Bronchial epithelial cell (primary cell): ENCODE results near the gene FNDC3B. TPM values are rescaled to one million over a fixed set of nuclear protein-coding genes. Genes with fewer than 3 reads are reported as not detected.

ENCODE experiments used
- DNase-seq: peaks from one replicate; pipeline ENCODE4 v3.0.0-alpha.2; 2010; ENCODE audit warnings: low read depth
- FAIRE-seq: peaks from 2 replicates; lab custom pipeline; 2011; peaks lifted over from hg19 to GRCh38; lab: Jason Lieb, UNC
- H3K27me3 ChIP-seq: 2 replicates; pipeline ENCODE4 v1.5.1; 2011; ENCODE audit warnings: low read length; ENCODE audit not compliant: control insufficient read depth, insufficient read depth
- H3K36me3 ChIP-seq: 2 replicates; pipeline ENCODE4 v1.5.1; 2011; ENCODE audit warnings: low read length; ENCODE audit not compliant: control insufficient read depth, insufficient read depth
- H3K4me3 ChIP-seq: 2 replicates; pipeline ENCODE4 v1.5.1; 2011; ENCODE audit warnings: mild to moderate bottlenecking, low read depth, low read length, control low read depth
- total RNA-seq: library from RNA; depleted of rRNA; stranded (reverse); fragments of >200 nt; gene quantifications from 2 replicates; pipeline ENCODE4 v1.2.1, GENCODE V29; 2014
- TF ChIP-seq, protein P1 (sequence below): IDR thresholded peaks from 2 replicates; pipeline ENCODE4 v1.5.1; 2011; ENCODE audit warnings: mild to moderate bottlenecking, moderate library complexity, low read length, control low read depth, inconsistent platforms; ENCODE audit not compliant: insufficient read depth, severe bottlenecking

FNDC3B gene
- total RNA-seq, 1 donor from 2014 or later: 39.2 TPM

DNA sequence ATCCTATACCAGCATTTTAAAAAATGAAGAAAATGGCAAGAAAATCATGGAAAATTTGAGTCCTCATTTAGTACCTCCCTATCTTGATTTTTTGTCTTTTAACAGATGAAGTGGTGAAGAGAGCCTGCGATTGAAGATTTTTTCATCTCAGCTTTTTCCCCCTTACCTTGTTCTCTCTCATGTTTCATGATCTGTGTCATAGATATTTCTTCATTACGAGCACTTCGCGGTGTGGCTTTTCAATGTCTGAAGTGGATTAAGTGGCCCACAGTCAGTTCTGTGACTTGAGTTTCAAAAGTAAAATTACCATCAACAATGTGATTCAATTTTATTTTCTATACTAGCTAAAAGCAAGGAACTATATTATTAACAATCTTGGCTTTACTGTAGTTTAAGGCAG, 147.2 kb downstream of the FNDC3B start:
- FAIRE-seq: no peak

DNA sequence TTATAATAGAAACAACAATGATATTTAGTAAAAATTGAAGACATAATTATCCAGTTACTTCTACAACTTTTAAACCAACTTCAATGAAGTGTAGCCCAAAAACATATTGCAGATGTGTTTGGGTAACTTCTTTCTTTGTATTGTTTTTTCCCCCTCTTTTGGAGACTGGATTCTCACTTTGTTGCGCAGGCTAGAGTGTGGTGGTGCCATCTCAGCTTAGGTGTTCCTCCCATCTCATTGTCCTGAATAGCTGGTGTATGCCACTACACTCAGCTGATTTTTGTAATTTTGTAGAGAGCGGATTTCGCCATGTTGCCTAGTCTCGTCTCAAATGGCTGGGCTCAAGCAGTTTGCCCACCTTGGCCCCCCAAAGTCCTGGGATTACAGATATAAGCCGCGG, 148.1 kb downstream of the FNDC3B start:
- Histone ChIP-seq H3K27me3 (no peaks in the 10 kb centered on the region), H3K4me3 (no peak overlapping the region), H3K36me3 (no peaks in the 10 kb centered on the region)
- TF ChIP-seq, protein P1, sequence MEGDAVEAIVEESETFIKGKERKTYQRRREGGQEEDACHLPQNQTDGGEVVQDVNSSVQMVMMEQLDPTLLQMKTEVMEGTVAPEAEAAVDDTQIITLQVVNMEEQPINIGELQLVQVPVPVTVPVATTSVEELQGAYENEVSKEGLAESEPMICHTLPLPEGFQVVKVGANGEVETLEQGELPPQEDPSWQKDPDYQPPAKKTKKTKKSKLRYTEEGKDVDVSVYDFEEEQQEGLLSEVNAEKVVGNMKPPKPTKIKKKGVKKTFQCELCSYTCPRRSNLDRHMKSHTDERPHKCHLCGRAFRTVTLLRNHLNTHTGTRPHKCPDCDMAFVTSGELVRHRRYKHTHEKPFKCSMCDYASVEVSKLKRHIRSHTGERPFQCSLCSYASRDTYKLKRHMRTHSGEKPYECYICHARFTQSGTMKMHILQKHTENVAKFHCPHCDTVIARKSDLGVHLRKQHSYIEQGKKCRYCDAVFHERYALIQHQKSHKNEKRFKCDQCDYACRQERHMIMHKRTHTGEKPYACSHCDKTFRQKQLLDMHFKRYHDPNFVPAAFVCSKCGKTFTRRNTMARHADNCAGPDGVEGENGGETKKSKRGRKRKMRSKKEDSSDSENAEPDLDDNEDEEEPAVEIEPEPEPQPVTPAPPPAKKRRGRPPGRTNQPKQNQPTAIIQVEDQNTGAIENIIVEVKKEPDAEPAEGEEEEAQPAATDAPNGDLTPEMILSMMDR: no peak
- DNase-seq (no peak), FAIRE-seq (no peak)

More for the DNA sequence above, 147.2 kb downstream of the FNDC3B start:
- DNase-seq: no peak
- Histone ChIP-seq H3K27me3 (no peaks in the 10 kb centered on the region), H3K4me3 (no peak overlapping the region), H3K36me3 (no peaks in the 10 kb centered on the region)
- TF ChIP-seq, protein P1: no peak

DNA sequence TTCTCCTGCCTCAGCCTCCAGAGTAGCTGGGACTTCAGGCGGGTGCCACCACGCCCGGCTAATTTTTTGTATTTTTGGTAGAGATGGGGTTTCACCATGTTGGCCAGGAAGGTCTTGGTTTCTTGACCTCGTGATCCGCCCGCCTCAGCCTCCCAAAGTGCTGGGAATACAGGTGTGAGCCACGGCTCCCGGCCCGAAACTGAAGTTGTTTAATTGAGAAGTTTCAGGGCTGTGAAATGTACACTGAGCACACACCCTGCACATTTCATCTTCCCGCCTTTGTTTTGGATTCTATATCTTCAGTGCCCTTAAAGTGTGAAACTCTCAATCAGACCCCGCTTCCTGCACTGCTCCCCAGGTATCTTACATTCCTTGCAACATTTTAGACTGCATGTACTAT, 149.1 kb downstream of the FNDC3B start:
- Histone ChIP-seq H3K36me3 (no peaks in the 10 kb centered on the region), H3K4me3 (no peak overlapping the region), H3K27me3 (no peaks in the 10 kb centered on the region)
- no peak for DNase-seq
- TF ChIP-seq, protein P1: no peak
- no peak for FAIRE-seq

DNA sequence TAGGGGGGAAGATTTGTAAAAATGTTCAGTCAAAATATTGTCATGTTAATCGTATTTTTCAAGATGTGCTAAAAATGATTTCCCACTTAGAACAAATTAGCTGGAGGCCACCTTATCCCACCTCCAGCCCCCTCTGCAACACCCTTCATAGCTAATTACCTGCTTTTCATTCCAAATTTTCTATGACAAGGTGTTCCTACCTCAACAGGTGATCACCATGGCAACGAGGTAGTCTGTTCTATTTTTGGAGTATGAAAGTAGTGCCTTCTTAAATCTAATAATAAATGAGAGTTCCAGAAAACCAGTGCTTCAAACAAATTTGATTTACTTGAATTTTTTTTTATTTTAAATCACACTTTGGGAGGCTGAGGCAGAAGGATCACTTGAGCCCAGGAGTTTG, 149.8 kb downstream of the FNDC3B start:
- FAIRE-seq (no peak), DNase-seq (no peak)
- Histone ChIP-seq H3K27me3 (no peaks in the 10 kb centered on the region), H3K36me3 (no peaks in the 10 kb centered on the region), H3K4me3 (no peak overlapping the region)
- TF ChIP-seq, protein P1: no peak

DNA sequence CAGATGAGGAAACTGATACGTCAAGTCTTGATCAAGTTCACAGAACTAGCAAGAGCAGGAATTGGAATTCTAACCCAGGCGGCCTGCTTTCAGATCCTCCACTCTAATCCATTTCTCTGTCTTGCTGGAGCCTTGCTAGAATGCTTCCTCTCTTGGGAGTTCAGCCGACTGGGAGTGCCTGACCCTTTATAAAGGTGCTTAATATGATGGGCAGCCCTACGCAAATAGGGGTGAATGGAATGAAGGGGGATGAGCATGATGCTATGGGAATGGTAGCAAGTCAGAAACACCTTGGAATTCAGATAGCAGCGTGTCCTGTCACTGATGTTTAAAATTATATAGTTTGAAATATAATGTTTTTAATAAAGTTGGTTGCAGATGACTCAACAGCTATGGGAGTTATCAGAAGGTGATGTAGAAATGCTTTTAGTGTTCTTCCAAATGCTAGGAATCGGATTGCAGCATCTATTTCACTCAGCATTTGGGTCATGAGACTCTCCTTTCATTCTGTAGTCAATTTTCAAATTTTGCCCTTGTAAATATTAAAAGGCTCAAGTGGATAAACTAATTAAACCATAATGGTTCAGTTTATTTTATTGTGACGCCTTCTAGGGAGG, 150.7 kb downstream of the FNDC3B start:
- FAIRE-seq (no peak), DNase-seq (no peak)
- H3K27me3 ChIP-seq: no peaks in the 10 kb centered on the region

More for the DNA sequence above, 150.7 kb downstream of the FNDC3B start:
- Histone ChIP-seq H3K36me3 (no peaks in the 10 kb centered on the region), H3K4me3 (no peak overlapping the region)
- TF ChIP-seq, protein P1: no peak
